ENCODE measurements around the gene WFDC10B.
"Not testable (repeated sequence)": the region's sequence is repeated elsewhere in the genome, so short reads cannot be mapped to it uniquely, and the experiment has no call there.

WFDC10B gene

DNA sequence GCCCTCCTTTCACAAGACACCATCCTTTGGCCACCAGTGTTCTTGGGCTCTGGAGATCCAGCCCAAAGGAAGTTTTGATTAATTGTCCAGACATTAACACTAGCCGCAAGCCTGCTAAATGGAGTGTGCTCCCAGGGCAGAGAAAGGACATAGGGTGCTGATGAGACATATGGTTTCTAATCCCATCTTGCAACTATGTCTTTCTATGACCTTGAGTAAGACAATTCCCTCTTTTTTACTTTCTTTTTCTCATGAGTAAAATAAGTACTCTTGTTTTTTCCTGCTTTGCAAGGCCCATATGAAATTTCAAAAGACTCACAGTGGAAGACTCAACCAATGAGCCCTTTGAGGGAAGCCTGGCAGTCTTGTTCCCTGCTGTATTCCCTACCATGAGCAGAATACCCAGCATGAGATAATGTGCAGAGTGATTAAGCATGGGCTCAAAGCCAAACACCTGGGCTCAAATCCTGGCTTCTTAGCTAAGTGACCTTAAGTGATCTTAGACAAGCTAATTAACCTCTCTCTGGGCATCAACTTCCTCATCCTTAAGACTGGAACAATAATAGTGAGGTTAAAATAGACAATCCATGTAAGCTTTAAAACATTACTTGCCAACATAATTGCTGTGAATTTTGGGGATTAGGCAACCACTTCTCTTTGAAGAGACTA lies at the start of gene WFDC10B:
WFDC10B (minus strand) TSS at position 51 of the 669 bp plus-strand sequence. CDS start 19,027 bp downstream, outside the sequence.
- no peak for DNase-seq

DNA sequence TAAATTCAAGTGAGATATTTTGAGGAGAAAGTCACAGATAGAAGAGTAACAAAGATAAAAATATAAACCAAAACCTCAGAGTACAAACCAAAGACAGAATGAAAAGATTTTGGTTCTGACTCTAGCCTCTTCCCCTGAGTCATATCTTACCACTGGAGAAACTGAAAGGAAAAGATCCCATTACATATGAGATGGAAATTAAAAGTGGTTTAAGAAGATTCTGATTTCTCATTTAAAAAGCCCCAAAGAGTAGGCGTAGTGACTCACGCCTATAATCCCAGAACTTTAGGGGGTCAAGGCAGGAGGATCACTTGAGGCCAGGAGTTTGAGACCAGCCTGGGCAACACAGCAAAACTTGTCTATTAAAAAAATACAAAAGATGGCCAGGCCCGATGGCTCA lies 47.9 kb upstream of the WFDC10B start:
- DNase-seq = no peak

DNA sequence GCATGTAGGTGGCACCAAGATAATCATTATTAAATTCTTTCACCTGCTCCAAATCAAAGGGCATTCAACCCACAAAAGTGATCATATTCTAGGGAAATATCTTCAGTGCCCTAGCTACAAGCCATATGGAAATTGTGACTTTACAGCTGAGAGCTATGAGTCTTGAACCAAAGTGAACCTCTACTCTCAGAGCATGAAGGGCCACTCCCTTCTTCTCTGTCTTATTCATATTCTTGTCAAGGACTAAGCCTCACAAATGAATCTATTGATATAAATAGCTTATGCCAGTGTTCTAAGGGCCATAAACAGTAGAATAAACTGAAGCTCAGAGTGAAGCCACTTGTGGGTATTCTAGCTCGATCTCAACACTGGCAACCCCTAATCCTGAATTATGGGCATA lies 46.9 kb upstream of the WFDC10B start:
- DNase-seq = no peak

DNA sequence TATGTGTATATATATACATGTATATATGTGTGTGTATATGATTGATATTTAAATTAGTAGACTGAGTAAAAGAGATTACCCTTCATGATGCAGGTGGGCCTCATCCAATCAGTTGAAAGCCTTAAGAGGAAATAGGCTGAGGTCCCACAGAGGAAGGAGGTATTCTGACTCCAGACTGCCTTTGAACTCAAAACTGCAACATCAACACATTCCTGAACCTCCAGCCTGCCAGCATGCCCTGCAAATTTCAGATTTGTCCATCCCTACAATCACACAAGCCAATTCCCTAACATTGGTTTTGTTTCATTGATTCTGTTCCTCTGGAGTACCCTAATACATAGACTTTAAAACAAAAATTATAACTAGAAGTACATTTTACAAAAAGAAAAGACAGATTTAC lies 40.2 kb upstream of the WFDC10B start:
- no peak for DNase-seq

DNA sequence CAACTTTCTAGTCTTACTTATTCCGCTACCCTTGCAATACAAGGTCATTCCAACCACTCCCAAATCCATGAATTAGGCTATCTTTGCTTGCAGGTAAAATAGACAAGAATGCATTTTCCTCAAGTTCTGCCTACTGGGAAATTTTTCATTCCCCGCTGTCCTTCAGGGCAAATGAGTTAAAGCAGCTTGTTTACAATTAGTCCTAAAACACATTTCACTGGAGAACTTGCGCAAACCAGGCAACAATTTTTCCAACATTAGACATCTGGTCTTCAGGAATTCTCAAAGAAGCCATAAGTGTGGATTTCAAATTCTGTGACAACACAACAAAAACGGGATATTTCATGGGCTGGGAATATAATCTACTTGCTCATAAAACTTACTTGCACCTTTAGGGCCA lies 37.8 kb upstream of the WFDC10B start:
- DNase-seq = no peak

DNA sequence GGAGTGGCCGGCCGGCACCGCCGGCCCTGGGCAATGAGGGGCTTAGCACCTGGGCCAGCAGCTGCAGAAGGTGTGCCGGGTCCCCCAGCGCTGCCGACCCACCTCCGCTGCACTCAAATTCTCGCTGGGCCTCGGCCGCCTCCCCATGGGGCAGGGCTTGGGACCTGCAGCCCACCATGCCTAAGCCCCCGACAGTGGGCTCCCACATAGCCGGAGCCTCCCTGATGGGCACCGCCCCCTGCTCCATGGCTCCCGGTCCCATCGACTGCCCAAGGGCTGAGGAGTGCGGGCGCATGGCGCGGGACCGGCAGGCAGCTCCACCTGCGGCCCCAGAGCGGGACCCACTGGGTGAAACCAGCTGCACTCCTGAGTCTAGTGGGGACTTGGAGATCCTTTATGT lies 31.2 kb upstream of the WFDC10B start:
- no peak for DNase-seq

DNA sequence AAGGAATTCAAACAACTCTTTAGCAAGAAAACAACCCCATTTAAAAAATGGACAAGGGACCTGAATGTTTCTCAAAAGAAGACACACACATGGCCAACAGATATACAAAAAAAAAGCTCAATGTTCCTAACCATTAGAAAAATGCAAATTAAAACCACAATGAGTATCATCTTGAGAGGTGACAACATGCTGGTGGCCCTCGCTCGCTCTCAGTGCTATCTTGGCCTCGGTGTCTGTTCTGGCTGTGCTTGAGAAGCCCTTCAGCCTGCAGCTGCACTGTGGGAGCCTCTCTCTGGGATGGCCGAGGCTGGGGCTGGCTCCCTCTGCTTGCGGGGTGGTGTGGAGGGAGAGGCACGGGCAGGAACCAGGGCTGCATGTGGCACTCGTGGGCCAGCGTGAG lies 30.7 kb upstream of the WFDC10B start:
- no peak for DNase-seq

DNA sequence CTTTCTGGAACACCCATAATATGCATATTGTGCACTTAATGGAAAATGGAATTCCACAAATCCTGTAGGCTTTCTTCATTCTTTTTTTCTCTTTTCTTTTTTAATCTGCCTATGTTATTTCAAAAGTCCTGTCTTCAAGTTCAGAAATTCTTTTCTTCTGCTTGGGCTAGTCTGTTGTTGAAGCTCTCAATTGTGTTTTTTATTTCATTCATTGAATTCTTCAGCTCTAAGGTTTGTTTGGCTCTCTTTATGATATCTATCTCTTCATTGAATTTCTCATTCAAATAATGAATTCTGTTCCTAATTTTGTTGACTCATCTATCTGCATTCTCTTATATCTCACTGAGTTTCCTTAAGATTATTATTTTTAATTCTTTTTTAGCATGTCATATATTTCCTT lies 27.4 kb upstream of the WFDC10B start:
- no peak for DNase-seq

DNA sequence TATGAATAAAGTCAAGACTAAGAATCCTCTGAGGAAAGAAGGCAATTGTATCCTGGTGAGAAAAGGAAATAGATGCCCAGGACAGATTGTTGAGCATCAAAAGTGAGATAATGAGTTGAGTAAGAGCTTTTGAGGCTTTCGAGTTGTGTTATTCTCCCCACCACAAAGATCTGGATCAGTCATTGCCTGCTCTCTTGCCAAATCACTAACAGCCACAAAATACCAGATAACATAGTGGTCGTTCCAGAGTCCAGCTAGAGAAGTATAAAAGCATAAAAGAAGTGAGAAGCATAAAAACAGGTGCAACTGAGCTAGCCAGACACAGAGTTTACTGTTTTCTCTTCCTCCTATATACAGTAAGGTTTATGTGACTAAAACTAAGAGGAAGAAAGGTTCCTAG lies 22.2 kb upstream of the WFDC10B start:
- DNase-seq = no peak

DNA sequence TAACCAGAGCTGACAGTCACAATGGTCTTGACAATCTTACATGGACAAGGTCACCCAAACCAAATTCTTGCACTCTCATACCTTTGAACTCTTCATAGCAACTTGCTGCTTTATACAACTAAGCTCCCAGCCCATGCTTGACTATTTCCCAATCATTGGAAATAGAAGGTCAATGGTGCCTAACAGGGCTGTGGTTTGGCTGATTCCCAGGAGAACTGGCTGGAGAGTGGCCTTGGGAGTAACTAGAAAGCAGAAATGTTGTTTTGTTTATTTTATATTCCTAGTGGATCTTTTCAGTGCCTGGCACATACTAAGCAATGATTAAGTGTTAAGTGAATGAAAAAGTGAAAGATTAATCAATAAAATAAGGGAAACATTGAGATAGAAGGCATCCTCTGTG lies 20.3 kb upstream of the WFDC10B start:
- DNase-seq = no peak

DNA sequence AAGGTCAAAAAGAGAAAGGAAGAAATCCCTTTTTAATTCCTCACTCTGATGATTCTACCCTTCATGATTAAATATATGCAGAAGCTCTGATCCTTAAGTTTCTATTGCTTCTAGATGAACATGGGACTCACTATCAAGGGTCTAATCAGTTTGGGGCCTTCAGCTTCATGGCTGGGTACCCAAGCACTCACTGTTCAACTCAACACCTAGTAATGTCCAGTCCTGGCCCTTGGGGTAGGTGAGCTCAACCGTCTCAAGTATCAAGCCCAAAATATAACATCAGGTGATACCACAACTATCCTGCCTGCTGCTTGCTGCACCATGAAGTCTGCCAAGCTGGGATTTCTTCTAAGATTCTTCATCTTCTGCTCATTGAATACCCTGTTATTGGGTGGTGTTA lies 17.2 kb upstream of the WFDC10B start, which contains the start of gene SPINT4:
SPINT4 (plus strand) TSS at position 301 of the 400 bp plus-strand sequence; CDS start at position 322, 21 bp downstream.
- DNase-seq = no peak

DNA sequence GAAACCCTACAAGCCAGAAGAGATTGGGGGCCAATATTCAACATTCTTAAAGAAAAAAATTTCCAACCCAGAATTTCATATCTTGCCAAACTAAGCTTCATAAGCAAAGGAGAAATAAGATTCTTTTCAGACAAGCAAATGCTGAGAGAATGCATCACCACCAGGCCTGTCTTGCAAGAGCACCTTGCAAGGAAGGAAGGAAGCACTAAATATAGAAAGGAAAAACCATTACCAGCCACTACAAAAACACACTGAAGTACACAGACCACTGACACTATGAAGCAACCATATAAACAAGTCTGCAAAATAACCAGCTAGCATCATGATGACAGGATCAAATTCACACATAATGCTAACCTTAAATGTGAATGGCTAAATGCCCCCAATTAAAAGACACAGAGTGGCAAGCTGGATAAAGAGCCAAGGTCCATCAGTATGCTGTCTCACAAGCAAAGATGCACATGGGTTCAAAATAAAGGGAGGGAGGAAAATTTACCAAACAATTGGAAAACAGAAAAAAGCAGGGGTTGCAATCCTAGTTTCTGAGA lies 11.4 kb upstream of the WFDC10B start:
- DNase-seq = not testable (repeated sequence)

DNA sequence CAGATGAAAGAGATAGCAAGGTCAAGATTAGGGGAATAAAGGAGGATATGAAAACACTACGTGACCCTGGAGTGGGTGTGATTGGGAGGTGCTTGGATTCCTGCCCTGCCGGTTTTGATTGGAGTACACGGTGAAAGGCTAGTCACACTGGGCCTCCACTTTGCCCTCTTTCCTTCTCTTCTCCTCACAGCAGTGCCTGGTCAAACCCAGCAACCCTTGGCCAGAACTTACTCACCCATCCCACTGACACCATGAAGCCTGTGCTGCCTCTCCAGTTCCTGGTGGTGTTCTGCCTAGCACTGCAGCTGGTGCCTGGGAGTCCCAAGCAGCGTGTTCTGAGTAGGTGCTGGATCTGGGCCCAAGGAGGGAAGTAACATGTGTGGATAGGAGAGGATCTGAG lies 2.9 kb downstream of the WFDC10B start, which contains the start of gene WFDC13:
WFDC13 (plus strand) TSS at position 166 of the 400 bp plus-strand sequence; CDS start at position 252, 86 bp downstream.
- no peak for DNase-seq

DNA sequence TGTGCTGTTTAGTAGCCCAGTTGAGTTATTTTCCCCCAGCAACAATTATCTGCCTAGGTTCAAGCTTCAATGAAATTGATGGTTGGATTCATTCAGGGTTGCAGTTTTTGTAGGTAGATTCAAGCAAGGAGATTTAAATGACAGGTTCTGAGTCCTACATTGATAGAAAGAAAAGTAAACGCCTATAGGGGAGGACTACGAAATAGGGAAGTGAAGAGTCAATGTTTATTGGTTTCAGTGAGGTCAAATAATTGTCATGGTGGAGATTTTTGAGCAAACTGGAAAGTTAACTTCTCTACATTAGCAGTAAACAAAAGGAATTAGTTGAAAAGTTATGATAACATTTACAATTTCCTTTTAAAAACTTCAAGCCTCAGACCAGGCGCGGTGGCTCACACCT lies 3.7 kb downstream of the WFDC10B start:
- no peak for DNase-seq

DNA sequence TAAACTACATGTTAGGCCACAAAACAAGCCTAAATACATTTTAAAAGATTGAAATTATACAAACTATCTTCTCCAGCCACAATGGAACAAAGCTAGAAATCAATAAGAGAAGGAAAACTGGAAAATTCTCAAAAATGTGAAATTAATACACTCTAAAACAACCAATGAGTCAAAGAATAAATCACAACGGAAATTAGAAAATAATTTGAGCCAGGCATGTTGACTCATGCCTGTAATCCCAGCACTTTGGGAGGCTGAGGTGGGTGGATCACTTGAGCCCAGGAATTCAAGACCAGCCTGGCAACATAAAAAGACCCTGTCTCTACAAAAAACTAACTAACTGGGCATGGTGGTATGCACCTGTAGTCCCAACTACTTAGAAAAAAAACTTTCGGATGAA lies 9.3 kb downstream of the WFDC10B start:
- no peak for DNase-seq

DNA sequence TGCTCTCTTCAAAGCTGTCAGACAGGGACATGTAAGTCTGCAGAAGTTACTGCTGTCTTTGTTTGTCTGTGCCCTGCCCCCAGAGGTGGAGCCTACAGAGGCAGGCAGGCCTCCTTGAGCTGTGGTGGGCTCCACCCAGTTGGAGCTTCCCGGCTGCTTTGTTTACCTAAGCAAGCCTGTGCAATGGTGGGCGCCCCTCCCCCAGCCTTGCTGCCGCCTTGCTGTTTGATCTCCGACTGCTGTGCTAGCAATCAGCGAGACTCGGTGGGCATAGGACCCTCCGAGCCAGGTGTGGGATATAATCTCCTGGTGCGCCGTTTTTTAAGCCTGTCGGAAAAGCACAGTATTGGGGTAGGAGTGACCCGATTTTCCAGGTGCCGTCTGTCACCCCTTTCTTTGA lies 11.5 kb downstream of the WFDC10B start:
- not testable (repeated sequence) for DNase-seq

DNA sequence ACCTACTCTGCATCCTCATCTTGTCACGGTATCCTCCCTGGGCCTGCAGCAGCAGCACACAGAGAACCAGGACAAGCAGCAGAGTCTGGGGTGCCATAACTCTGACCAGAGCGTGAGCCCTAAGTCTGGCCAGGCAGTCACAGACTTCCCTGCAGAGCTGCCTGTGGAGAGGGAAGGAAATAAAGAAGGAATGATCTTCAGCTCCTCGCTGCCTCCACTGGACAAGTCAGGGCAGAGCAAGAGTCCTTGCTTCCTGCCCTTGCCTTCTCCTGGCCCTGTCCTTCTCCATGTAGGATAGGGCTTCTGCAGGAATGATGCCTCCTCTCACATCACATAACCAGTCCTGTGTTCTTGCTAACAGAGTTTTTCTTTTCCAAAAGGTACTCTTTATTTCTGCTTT lies 18.9 kb downstream of the WFDC10B start:
- DNase-seq = no peak

DNA sequence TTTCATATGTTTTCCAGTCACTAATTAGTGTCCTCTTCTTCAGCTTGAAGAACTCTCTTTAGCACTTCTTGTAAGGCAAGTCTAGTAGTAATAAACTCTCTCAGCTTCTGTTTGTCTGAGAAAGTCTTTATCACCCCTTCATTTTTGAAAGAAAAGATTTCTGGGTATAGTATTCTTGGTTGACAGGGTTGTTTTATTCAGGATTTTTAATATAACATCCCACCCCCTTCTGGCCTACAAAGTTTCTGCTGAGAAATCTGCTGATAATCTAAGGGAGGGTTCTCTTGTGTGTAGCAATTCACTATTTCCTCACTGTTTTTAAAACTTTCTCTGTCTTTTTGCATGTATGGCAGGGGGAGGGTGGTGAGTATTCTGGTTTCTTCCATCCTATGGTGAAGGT lies 25.2 kb downstream of the WFDC10B start:
- no peak for DNase-seq

DNA sequence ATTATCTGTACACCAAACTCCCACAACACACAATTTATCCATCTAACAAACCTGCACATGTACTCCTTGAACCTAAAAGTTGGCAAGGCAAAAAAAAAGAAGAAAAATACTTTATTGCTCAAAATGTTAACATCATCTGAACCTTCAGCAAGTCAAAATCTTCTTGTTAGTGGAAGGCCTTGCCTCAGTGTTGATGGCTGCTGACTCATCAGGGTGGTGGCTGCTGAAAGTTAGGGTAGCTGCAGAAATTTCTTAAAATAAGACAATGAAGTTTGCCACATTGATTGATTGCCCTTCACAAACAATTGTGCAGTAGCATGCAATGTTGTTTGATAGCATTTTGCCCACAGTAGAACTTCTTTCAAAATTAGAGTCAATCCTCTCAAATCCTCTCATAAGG lies 32.1 kb downstream of the WFDC10B start:
- no peak for DNase-seq

DNA sequence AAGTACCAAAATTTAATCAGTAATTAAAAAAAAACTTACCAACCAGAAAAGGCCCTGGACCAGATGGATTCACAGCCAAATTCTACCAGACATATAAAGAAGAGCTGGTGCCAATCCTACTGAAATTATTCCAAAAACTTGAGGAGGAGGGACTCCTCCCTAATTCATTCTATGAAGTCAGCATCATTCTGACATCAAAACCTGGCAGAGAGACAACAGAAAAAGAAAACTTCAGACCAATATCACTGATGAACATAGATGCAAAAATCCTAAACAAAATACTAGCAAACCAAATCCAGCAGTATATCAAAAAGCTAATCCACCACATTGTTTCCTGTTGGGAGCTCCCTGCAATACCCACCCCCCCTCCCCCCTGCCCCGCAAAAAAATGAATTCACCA lies 34.7 kb downstream of the WFDC10B start, which contains the start of gene WFDC11:
WFDC11 (minus strand) TSS at position 101 of the 400 bp plus-strand sequence. CDS start 19,639 bp downstream, outside the sequence.
- DNase-seq = no peak

DNA sequence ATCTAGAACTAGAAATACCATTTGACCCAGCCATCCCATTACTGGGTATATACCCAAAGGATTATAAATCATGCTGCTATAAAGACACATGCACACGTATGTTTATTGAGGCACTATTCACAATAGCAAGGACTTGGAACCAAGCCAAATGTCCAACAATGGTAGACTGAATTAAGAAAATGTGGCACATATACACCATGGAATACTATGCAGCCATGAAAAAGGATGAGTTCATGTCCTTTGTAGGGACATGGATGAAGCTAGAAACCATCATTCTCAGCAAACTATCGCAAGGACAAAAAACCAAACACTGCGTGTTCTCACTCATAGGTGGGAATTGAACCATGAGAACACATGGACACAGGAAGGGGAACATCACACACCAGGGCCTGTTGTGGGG lies 47.8 kb downstream of the WFDC10B start:
- DNase-seq = not testable (repeated sequence)

DNA sequence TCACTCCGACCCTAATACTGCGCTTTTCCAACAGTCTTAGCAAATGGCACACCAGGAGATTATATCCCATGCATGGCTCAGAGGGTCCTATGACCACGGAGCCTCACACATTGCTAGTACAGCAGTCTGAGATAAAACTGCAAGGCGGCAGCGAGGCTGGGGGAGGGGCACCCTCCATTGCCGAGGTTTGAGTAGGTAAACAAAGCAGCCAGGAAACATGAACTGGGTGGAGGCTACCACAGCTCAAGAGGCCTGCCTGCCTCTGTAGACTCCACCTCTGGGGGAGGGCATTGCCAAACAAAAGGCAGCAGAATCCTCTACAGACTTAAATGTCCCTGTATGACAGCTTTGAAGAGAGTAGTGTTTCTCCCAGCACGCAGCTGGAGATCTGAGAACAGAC lies 53.1 kb downstream of the WFDC10B start:
- not testable (repeated sequence) for DNase-seq

DNA sequence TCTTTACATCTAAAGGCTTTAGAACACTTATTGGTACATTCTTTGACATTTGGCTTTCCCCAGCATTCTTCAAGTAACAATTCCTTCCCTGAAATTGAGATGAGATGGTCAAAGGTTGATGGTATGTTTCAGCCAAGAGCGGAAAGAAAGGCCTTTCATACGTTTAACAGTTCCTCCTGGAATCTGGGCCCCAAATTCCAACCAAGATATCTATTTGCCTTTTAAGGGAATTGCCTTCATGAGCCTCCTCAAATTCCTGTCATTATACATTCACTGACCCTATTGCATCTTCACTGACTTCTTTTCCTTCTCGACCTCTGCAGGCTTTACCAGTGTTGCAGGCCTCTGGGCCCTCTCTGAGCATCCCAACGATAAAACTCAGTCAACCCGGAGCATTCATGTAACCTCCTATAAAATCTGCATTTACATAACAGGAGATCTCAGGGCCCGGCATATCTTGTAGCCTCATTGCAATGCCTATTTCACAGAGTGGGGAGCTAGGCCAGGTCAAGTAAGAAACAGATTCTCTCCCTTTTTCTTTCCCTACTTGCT lies 55.4 kb downstream of the WFDC10B start:
- no peak for DNase-seq

DNA sequence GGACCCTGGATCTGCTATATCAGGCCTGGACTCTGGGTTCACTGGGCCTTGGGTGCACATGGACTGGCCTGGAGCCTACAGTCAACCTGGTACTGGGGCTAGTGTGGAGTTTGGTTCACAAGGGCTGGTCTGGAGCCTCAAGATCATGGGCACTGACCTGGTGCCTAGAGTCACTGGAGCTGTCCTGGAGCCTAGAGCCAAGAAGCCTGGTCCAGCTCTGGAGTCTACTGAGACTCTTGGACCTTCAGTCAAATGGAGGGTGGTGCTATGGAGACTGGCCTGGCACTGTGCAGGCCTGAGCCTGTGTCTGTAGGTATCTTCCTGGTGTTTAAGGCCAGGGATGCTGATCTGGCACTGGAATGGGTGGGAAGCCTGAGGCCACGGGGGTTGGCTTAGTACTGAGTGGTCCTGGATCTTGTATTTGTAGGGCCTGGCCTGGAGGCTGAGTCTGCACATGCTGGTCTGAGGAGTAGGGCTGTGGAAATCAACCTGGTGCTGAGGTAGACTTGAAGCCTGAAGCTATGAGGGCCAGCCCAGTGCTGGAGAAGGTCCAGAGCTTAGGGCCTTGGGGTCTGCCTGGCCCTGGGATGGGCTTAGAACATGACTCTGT lies 57.3 kb downstream of the WFDC10B start:
- DNase-seq = no peak
